PC-9 (cell line): ENCODE measurements around the gene SAMD11. TPM values are rescaled to one million over a fixed set of nuclear protein-coding genes. Genes with fewer than 3 reads are reported as not detected.

ENCODE experiments used
- BruUV-seq: library from RNA; stranded (reverse); fragments of 400-500 nt; replicated peaks from 2 replicates; lab custom pipeline; 2021; lab: Mats Ljungman, UMichigan
- CTCF ChIA-PET: fragments of 300-600 bp; sonication (Branson Sonifier 250); formaldehyde crosslinking; loops from one replicate; lab custom pipeline; 2022; ENCODE audit warnings: antibody characterized with exemption; lab: Charles Lee
- POLR2A ChIA-PET: fragments of 300-600 bp; sonication (Branson Sonifier 250); formaldehyde crosslinking; loops from one replicate; lab custom pipeline; 2022; ENCODE audit warnings: antibody characterized with exemption; ENCODE audit not compliant: unreplicated experiment; lab: Charles Lee
- DNase-seq, 2 experiments: peaks; one replicate each; pipeline versions ENCODE4 v3.0.0 to v3.0.0-alpha.2; 2015 to 2022; ENCODE audit warnings: mixed read lengths in 1 of 2
- H2AFZ ChIP-seq: fragments of 200-600 bp; sonication (generic); 2 replicates; pipeline ENCODE4 v1.8.1; 2017; ENCODE audit warnings: antibody characterized with exemption
- H3F3A ChIP-seq: fragments of 200-600 bp; sonication (generic); 2 replicates; pipeline ENCODE4 v1.8.1; 2017; ENCODE audit warnings: antibody characterized with exemption, mild to moderate bottlenecking, low read depth; ENCODE audit not compliant: insufficient read depth
- H3K27ac ChIP-seq: fragments of 200-600 bp; sonication (generic); 2 replicates; pipeline ENCODE4 v1.6.1; 2016; ENCODE audit warnings: mixed run types
- H3K27me3 ChIP-seq: fragments of 200-600 bp; sonication (generic); 2 replicates; pipeline ENCODE4 v1.6.1; 2016; ENCODE audit warnings: low read depth, mixed run types; ENCODE audit not compliant: insufficient read depth
- H3K36me3 ChIP-seq: fragments of 200-600 bp; sonication (generic); 2 replicates; pipeline ENCODE4 v1.6.1; 2016; ENCODE audit warnings: low read depth, mixed run types
- H3K4me1 ChIP-seq: fragments of 200-600 bp; sonication (generic); replicated peaks from 2 replicates; pipeline ENCODE4 v1.6.1; 2016; ENCODE audit warnings: mixed run types; ENCODE audit not compliant: insufficient read depth
- H3K4me2 ChIP-seq: fragments of 200-600 bp; sonication (generic); 2 replicates; pipeline ENCODE4 v1.6.1; 2017; ENCODE audit warnings: mixed run types
- H3K4me3 ChIP-seq: fragments of 200-600 bp; sonication (generic); 2 replicates; pipeline ENCODE4 v1.6.1; 2016; ENCODE audit warnings: mixed run types
- H3K79me2 ChIP-seq: fragments of 200-600 bp; sonication (generic); 2 replicates; pipeline ENCODE4 v1.6.1; 2017; ENCODE audit warnings: low read depth, mixed run types
- H3K9me2 ChIP-seq: fragments of 200-600 bp; sonication (generic); 2 replicates; pipeline ENCODE4 v1.8.1; 2017; ENCODE audit warnings: mild to moderate bottlenecking; ENCODE audit not compliant: insufficient read depth
- H3K9me3 ChIP-seq: fragments of 200-600 bp; sonication (generic); 2 replicates; pipeline ENCODE4 v1.8.1; 2016; ENCODE audit warnings: low read depth; ENCODE audit not compliant: insufficient read depth
- H4K20me1 ChIP-seq: fragments of 200-600 bp; sonication (generic); 2 replicates; pipeline ENCODE4 v1.8.1; 2017; ENCODE audit not compliant: insufficient read depth
- EZH2 ChIP-seq: fragments of 200-600 bp; sonication (generic); IDR thresholded peaks from 2 replicates; pipeline ENCODE4 v1.8.0; 2017; ENCODE audit warnings: antibody characterized with exemption, low read depth
- intact Hi-C: fragments of 100-400 bp; cut with micrococcal nuclease; formaldehyde crosslinking; loops from one replicate; pipeline ENCODE4 v1.10.0; 2022; ENCODE audit not compliant: unreplicated experiment
- total RNA-seq: library from RNA; stranded (reverse); gene quantifications from 2 replicates; pipeline ENCODE4 v1.2.3, GENCODE V29; 2021
- TF ChIP-seq, protein P1 (sequence below): fragments of 200-600 bp; sonication (generic); conservative IDR thresholded peaks from 2 replicates; pipeline ENCODE4 v1.6.1; 2017; ENCODE audit warnings: mixed run types, antibody characterized with exemption, mild to moderate bottlenecking, moderate library complexity

SAMD11 gene
- total RNA-seq, 1 experiment from 2014 or later, result 0.59 TPM

GRCh38 chr1:913491-914130, 10.1 kb upstream of the SAMD11 start:
- Histone ChIP-seq H2AFZ (no peak overlapping the region), H3K36me3 (no peaks in the 10 kb centered on the region), H3K4me3 (no peak overlapping the region), H4K20me1 (no peaks in the 10 kb centered on the region), H3K27ac (no peak overlapping the region), H3K9me2 (no peaks in the 10 kb centered on the region), H3F3A (peaks cover 7% of the 10 kb centered on the region; the same call in 1 of the 2 replicates), H3K4me1 (peaks cover 13% of the 10 kb centered on the region), H3K27me3 (peaks cover 41% of the 10 kb centered on the region), H3K79me2 (no peaks in the 10 kb centered on the region), H3K9me3 (no peaks in the 10 kb centered on the region), H3K4me2 (no peak overlapping the region)
- no TSS peak for BruUV-seq
- TF ChIP-seq, protein P1, sequence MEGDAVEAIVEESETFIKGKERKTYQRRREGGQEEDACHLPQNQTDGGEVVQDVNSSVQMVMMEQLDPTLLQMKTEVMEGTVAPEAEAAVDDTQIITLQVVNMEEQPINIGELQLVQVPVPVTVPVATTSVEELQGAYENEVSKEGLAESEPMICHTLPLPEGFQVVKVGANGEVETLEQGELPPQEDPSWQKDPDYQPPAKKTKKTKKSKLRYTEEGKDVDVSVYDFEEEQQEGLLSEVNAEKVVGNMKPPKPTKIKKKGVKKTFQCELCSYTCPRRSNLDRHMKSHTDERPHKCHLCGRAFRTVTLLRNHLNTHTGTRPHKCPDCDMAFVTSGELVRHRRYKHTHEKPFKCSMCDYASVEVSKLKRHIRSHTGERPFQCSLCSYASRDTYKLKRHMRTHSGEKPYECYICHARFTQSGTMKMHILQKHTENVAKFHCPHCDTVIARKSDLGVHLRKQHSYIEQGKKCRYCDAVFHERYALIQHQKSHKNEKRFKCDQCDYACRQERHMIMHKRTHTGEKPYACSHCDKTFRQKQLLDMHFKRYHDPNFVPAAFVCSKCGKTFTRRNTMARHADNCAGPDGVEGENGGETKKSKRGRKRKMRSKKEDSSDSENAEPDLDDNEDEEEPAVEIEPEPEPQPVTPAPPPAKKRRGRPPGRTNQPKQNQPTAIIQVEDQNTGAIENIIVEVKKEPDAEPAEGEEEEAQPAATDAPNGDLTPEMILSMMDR, result no peak
- no peak for TF ChIP-seq EZH2
- POLR2A ChIA-PET, result no interaction called here
- DNase-seq, result no peak
- CTCF ChIA-PET, result interaction anchor here (0.5 kb wide), 1 partner anchor 150 kb away, joined by 3 read pairs; no protein-coding TSS in a partner anchor
- intact Hi-C loops, result no loop called here

DNA sequence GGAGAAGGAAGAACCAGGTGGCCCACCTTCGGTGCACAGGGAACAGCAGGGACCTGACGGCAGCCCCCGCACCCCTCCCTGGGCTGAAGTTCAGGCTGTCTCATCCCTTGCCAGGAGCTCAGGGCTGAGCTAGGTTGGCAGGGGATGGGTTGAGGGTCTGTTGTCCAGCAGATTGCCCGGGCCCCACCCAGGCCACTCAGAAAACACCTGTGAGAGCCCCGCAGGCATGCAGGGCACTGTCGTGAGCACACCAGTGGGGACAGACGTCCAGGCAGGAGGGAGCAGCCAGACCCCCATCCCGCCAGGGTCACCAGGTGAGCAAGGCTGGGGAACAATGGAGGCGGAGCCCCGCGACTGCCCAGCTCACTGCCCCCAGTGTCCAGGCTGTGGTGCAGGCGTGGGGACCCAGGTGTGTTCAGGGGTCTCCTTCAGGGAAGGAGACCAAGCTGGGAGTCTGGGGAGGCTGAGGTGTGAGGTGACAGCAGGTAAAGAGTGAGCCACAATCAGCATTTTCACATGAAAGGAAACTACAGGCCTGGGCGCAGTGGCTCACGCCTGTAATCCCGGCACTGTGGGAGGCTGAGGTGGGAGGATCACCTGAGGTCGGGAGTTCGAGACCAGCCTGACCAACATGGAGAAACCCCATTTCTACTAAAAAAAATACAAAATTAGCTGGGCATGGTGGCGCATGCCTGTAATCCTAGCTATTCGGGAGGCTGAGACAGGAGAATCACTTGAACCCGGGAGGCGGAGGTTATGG, 9.4 kb upstream of the SAMD11 start:
- intact Hi-C loops, result no loop called here
- TF ChIP-seq, protein P1, result no peak
- TF ChIP-seq EZH2, result no peak
- H3K9me2 ChIP-seq, result no peaks in the 10 kb centered on the region
- H3K79me2 ChIP-seq, result no peaks in the 10 kb centered on the region
- DNase-seq, result peak in 1 of 2 experiments; percentile 16
- no peak overlapping the region for H3K4me3 ChIP-seq
- no TSS peak for BruUV-seq
- H3K27me3 ChIP-seq, result peaks cover 47% of the 10 kb centered on the region
- H3K27ac ChIP-seq, result no peak overlapping the region
- no peaks in the 10 kb centered on the region for H3K9me3 ChIP-seq
- no peaks in the 10 kb centered on the region for H4K20me1 ChIP-seq
- ChIA-PET POLR2A (no interaction called here), CTCF (interaction anchor here (0.5 kb wide), 1 partner anchor 150 kb away, joined by 3 read pairs; no protein-coding TSS in a partner anchor)
- peaks cover 7% of the 10 kb centered on the region; the same call in 1 of the 2 replicates for H3F3A ChIP-seq
- peaks cover 13% of the 10 kb centered on the region for H3K4me1 ChIP-seq
- no peak overlapping the region for H2AFZ ChIP-seq
- no peak overlapping the region for H3K4me2 ChIP-seq
- no peaks in the 10 kb centered on the region for H3K36me3 ChIP-seq

DNA sequence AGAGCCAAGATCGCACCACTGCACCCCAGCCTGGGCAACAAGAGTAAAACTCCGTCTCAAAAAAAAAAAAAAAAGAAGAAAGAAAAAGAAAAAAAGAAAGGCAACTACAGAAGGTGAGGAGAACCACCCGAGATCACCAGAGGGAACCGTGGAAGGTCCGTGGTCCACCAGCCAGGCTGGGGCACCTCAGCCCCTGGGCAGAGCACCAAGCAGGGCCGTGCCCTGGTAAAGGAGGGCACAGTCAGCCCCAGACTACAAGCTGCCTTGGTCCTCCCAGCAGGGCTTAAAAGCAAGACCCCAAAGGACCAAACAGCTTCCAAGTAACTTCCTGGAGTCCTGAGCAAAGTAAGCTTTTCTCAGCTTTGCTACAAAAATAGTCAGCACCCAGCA, 8.8 kb upstream of the SAMD11 start:
- Histone ChIP-seq H3K4me1 (peaks cover 16% of the 10 kb centered on the region), H3F3A (peaks cover 7% of the 10 kb centered on the region; the same call in 1 of the 2 replicates), H3K4me2 (no peak overlapping the region), H4K20me1 (no peaks in the 10 kb centered on the region), H2AFZ (no peak overlapping the region), H3K36me3 (no peaks in the 10 kb centered on the region), H3K27me3 (peaks cover 52% of the 10 kb centered on the region), H3K9me2 (no peaks in the 10 kb centered on the region), H3K4me3 (no peak overlapping the region), H3K27ac (no peak overlapping the region), H3K9me3 (no peaks in the 10 kb centered on the region), H3K79me2 (no peaks in the 10 kb centered on the region)
- no TSS peak for BruUV-seq
- CTCF ChIA-PET, result no interaction called here
- peak in 1 of 2 experiments; percentile 30 for DNase-seq
- TF ChIP-seq EZH2, result no peak
- TF ChIP-seq, protein P1, result no peak
- POLR2A ChIA-PET, result no interaction called here
- intact Hi-C loops, result no loop called here
